Thyroid gland (tissue), 4 donors: ENCODE measurements around the gene UBL7.

Experiments
- CTCF ChIP-seq, 6 experiments: fragments of 200-600 bp in 3 of 6; fragments of 450-650 bp in 3 of 6; sonication (generic) in 3 of 6; IDR thresholded peaks; one replicate each; pipeline ENCODE4 v1.5.1; 2016 to 2019; ENCODE audit warnings: antibody characterized with exemption in 6 of 6, mild to moderate bottlenecking in 2 of 6, inconsistent platforms in 1 of 6, moderate library complexity in 1 of 6
- POLR2A ChIP-seq, 2 donors: fragments of 450-650 bp; IDR thresholded peaks; one replicate each; pipeline ENCODE4 v1.6.1; 2017; ENCODE audit warnings: antibody characterized with exemption in 2 of 2, mild to moderate bottlenecking in 2 of 2, moderate library complexity in 1 of 2

GRCh38 chr15:74470631-74471395 lies 9.9 kb upstream of the UBL7 start:
- TF ChIP-seq CTCF (IDR thresholded peaks at IDR 0.05) (no peak), POLR2A (IDR thresholded peaks at IDR 0.05) (no peak)
